Measurements from ENCODE around the gene DENND4C.

DNA sequence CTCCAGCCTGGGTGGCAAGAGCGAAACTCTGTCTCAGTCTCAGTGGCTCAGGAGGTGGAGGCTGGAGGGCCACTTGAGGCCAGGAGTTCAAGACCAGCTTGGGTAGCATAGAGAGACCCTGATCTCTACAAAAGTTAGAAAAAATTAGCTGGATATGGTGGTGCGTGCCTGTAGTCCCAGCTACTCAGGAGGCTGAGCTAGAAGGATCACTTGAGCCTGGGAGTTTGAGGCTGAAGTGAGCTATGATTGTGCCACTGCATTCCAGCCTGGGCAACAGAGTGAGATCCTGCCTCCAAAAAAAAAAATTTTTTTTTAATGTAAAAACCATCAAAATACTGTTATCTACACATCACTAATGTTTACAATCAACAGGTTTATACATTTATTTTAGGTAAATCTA is 24.6 kb downstream of the DENND4C start:
- no peak for TF ChIP-seq CTCF (IDR thresholded peaks at IDR 0.05)
- TF ChIP-seq POLR2A (IDR thresholded peaks at IDR 0.05), result no peak
- no peak for TF ChIP-seq POLR2AphosphoS5 (IDR thresholded peaks at IDR 0.05)
- no peak for TF ChIP-seq EP300 (IDR thresholded peaks at IDR 0.05; ENCODE audit: low read depth)

Data from transverse colon (tissue), 4 donors.